Measurements from ENCODE around the gene THADA.

The THADA gene

DNA sequence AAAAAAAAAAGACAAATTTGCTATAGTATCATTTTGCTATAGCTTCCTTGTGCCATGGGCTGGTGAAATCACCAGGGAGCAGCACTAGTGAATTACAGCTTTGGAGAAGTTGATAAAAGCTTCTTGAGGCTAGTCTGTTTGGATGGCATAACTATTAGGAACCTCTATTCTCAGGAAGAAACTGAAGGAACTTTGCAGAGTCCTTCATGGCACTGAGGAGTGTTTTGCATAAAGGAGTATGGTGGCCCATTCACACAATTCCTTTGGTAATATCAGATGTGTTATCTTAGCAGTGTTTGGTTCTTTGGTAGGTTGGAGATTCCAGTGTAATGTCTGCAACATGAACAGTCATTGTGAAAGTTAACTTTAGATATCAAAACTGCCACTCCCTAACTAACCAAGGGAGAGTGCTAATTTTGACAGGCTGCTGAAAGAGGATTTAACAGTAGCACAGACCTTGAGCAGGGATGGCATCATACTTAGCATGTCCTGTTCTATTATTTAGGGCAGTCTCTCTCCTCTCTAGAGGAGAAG is 292.8 kb downstream of the THADA start:
- TF ChIP-seq SIN3A (IDR thresholded peaks at IDR 0.05; ENCODE audit: borderline replicate concordance, insufficient read depth, low read length), result no peak
- TF ChIP-seq FOXP2 (optimal IDR thresholded peaks at IDR 0.05; ENCODE audit: borderline replicate concordance, extremely low read depth, extremely low read length, insufficient read depth), result no peak
- no peak for TF ChIP-seq TAF1 (IDR thresholded peaks at IDR 0.05; ENCODE audit: borderline replicate concordance, insufficient read depth, low read length)
- no peak for TF ChIP-seq POLR2AphosphoS5 (IDR thresholded peaks at IDR 0.05; ENCODE audit: low read depth, low read length)
- TF ChIP-seq, protein P1, sequence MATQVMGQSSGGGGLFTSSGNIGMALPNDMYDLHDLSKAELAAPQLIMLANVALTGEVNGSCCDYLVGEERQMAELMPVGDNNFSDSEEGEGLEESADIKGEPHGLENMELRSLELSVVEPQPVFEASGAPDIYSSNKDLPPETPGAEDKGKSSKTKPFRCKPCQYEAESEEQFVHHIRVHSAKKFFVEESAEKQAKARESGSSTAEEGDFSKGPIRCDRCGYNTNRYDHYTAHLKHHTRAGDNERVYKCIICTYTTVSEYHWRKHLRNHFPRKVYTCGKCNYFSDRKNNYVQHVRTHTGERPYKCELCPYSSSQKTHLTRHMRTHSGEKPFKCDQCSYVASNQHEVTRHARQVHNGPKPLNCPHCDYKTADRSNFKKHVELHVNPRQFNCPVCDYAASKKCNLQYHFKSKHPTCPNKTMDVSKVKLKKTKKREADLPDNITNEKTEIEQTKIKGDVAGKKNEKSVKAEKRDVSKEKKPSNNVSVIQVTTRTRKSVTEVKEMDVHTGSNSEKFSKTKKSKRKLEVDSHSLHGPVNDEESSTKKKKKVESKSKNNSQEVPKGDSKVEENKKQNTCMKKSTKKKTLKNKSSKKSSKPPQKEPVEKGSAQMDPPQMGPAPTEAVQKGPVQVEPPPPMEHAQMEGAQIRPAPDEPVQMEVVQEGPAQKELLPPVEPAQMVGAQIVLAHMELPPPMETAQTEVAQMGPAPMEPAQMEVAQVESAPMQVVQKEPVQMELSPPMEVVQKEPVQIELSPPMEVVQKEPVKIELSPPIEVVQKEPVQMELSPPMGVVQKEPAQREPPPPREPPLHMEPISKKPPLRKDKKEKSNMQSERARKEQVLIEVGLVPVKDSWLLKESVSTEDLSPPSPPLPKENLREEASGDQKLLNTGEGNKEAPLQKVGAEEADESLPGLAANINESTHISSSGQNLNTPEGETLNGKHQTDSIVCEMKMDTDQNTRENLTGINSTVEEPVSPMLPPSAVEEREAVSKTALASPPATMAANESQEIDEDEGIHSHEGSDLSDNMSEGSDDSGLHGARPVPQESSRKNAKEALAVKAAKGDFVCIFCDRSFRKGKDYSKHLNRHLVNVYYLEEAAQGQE (IDR thresholded peaks at IDR 0.05; ENCODE audit: insufficient read depth in 1 of 2, low read depth in 2 of 2, low read length in 2 of 2), result no peak

DNA sequence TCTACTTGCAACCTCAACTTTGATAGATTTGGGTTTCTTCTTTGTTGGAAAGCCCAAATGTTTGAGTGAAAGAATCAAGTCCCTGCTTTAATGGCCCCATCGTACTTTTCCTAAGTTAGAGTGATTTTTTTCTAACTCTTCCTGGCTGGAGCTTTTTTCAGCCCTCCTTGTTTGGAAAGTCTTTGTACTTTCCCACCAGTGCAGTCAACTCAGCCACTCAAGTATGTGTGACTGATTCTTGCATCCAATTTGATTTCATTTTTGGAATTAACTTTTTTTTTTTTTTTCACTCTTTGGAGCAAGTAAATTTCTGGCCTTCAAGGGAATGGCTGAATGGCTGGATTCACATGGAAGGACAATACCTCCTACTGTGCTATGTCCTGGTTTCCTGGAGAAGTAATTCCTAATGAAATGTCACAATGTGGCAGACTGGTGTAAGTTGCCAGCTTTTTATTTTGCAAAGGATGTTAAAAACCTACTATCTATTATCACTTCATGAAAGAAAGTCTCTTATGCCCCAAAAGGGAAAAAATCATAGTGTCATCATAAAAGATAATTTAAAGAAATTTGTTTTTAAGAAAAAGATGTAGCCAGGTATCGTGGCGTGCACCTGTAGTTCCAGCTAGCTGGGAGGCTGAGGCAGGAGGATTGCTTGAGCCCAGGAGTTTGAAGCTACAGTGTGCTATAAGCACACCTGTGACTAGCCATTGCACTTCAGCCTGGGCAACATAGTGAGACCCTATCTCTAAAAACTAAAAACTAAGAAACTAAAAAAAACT is 293.5 kb downstream of the THADA start:
- no peak for TF ChIP-seq TAF1 (IDR thresholded peaks at IDR 0.05; ENCODE audit: borderline replicate concordance, insufficient read depth, low read length)
- TF ChIP-seq SIN3A (IDR thresholded peaks at IDR 0.05; ENCODE audit: borderline replicate concordance, insufficient read depth, low read length), result no peak
- no peak for TF ChIP-seq POLR2AphosphoS5 (IDR thresholded peaks at IDR 0.05; ENCODE audit: low read depth, low read length)
- TF ChIP-seq, protein P1 (IDR thresholded peaks at IDR 0.05; ENCODE audit: insufficient read depth in 1 of 2, low read depth in 2 of 2, low read length in 2 of 2), result no peak
- no peak for TF ChIP-seq FOXP2 (optimal IDR thresholded peaks at IDR 0.05; ENCODE audit: borderline replicate concordance, extremely low read depth, extremely low read length, insufficient read depth)

DNA sequence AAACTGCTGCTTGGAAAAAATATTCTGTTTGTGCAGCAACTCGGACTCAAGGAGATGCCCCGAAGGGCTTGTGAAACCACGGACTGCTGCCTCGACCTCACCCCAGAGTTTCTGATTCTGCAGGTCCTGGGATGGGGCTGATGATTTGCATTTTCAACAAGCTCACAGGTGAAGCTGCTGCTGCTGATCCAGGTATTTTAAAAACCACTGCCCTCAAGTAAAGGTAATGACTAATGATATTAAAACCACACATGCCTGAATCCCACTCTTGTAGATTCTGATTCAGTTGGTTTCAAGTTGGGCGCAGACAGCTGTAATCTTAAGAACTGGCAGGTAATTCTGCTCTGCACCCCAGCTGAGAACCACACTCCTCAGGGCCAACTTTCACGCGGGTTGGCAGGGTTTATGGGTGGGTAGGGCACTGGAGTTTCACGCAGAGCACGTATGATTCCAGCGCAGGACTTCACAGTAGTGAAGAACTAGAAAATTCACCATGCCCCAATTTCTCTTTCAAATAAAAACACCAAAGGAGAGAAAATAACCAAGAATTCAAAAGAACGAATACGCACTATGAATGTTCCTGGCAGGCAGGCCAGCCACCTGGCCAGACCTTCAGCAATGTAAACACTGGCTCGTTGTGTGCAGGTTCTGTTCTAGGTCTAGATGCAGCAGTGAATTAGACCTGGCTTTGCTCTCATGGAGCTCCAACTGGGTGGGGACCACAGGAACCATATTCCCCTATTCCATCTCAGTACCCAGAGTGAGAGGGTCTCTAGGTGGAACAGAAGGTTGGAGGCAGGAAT is 294.9 kb downstream of the THADA start:
- TF ChIP-seq FOXP2 (optimal IDR thresholded peaks at IDR 0.05; ENCODE audit: borderline replicate concordance, extremely low read depth, extremely low read length, insufficient read depth), result no peak
- TF ChIP-seq, protein P1 (IDR thresholded peaks at IDR 0.05; ENCODE audit: insufficient read depth in 1 of 2, low read depth in 2 of 2, low read length in 2 of 2), result no peak
- TF ChIP-seq POLR2AphosphoS5 (IDR thresholded peaks at IDR 0.05; ENCODE audit: low read depth, low read length), result no peak
- no peak for TF ChIP-seq TAF1 (IDR thresholded peaks at IDR 0.05; ENCODE audit: borderline replicate concordance, insufficient read depth, low read length)
- no peak for TF ChIP-seq SIN3A (IDR thresholded peaks at IDR 0.05; ENCODE audit: borderline replicate concordance, insufficient read depth, low read length)

DNA sequence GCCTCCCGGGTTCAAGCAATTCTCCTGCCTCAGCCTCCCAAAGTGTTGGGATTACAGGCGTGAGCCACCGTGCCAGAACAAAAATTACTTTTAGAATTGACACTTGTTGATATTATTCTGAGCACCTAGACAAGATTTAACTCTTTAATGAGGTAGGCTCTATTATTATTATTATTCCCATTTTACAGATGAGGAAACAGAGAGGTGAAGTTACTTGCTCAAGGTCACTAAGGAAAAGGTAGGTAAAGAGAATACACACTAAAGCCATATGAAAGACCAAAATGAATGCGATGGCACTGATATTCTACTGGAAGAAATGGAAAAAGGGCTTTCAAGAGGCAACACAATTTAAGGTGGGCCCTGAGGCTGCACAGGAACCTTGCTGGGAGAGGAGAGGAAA is 295.6 kb downstream of the THADA start:
- TF ChIP-seq FOXP2 (optimal IDR thresholded peaks at IDR 0.05; ENCODE audit: borderline replicate concordance, extremely low read depth, extremely low read length, insufficient read depth) (no peak), SIN3A (IDR thresholded peaks at IDR 0.05; ENCODE audit: borderline replicate concordance, insufficient read depth, low read length) (no peak)
- TF ChIP-seq, protein P1 (IDR thresholded peaks at IDR 0.05; ENCODE audit: insufficient read depth in 1 of 2, low read depth in 2 of 2, low read length in 2 of 2), result no peak
